Measurements from ENCODE around the gene SEC31A. TPM values are rescaled to one million over a fixed set of nuclear protein-coding genes. Genes with fewer than 3 reads are reported as not detected.
"Not testable (repeated sequence)": the region's sequence is repeated elsewhere in the genome, so short reads cannot be mapped to it uniquely, and the experiment has no call there.

SEC31A gene
- total and polyA plus RNA-seq, 10 donors, result 63.6 to 204 (median 146) TPM

- Histone ChIP-seq H3K4me1 (no peaks in the 10 kb centered on the region), H3K27ac (no peak overlapping the region), H3K27me3 (replicated peaks in 1 of 7) (no peaks in the 10 kb centered on the region), H3K9me3 (no peaks in the 10 kb centered on the region), H3K36me3 (peaks cover 14 to 100% (median 89%) of the 10 kb centered on the region in 6 donors), H3K4me3 (no peak overlapping the region)
- TF ChIP-seq POLR2A (IDR thresholded peaks at IDR 0.05) (no peak), CTCF (IDR thresholded peaks at IDR 0.05 in 8 of 11, conservative IDR thresholded peaks at IDR 0.05 in 3 of 11) (no peak), POLR2AphosphoS5 (IDR thresholded peaks at IDR 0.05) (no peak)
- WGBS, 5 donors, result 87 to 93% (median 91%) methylated on average over 3 of the region's 3 CpGs
- no peak for DNase-seq
- intact Hi-C loops (cut with DNase I; ENCODE audit: low total_unique reads), result no loop called here
Measured at GRCh38 chr4:82825425-82825824, 65.5 kb downstream of the SEC31A start.

- H3K4me1 ChIP-seq, result no peaks in the 10 kb centered on the region
- no peak for DNase-seq
- no peak overlapping the region for H3K27ac ChIP-seq
- H3K36me3 ChIP-seq, result peaks cover 14 to 100% (median 97%) of the 10 kb centered on the region in 6 donors
- intact Hi-C loops (cut with DNase I; ENCODE audit: low total_unique reads), result no loop called here
- no peak overlapping the region for H3K4me3 ChIP-seq
- TF ChIP-seq POLR2AphosphoS5 (IDR thresholded peaks at IDR 0.05), result no peak
- TF ChIP-seq CTCF (IDR thresholded peaks at IDR 0.05 in 8 of 11, conservative IDR thresholded peaks at IDR 0.05 in 3 of 11), result no peak
- TF ChIP-seq POLR2A (IDR thresholded peaks at IDR 0.05), result no peak
- H3K27me3 ChIP-seq (replicated peaks in 1 of 7), result no peaks in the 10 kb centered on the region
- H3K9me3 ChIP-seq, result no peaks in the 10 kb centered on the region
- 92 to 98% (median 96%) methylated on average over 5 of the region's 5 CpGs for WGBS, 5 donors
Measured at GRCh38 chr4:82823062-82823461, 67.9 kb downstream of the SEC31A start.

- no peaks in the 10 kb centered on the region for H3K9me3 ChIP-seq
- no peak overlapping the region for H3K27ac ChIP-seq
- no peaks in the 10 kb centered on the region for H3K4me1 ChIP-seq
- no peak overlapping the region for H3K4me3 ChIP-seq
- TF ChIP-seq POLR2A (IDR thresholded peaks at IDR 0.05), result no peak
- TF ChIP-seq CTCF (IDR thresholded peaks at IDR 0.05 in 8 of 11, conservative IDR thresholded peaks at IDR 0.05 in 3 of 11), result no peak
- TF ChIP-seq POLR2AphosphoS5 (IDR thresholded peaks at IDR 0.05), result no peak
- peaks cover 8 to 98% (median 89%) of the 10 kb centered on the region in 6 donors for H3K36me3 ChIP-seq
- 33 to 57% (median 50%) methylated on average over 2 of the region's 2 CpGs for WGBS, 5 donors
- DNase-seq, result no peak
- intact Hi-C loops (cut with DNase I; ENCODE audit: low total_unique reads), result no loop called here
- H3K27me3 ChIP-seq (replicated peaks in 1 of 7), result no peaks in the 10 kb centered on the region
Measured at GRCh38 chr4:82820689-82821088, 70.3 kb downstream of the SEC31A start.

GRCh38 chr4:82818664-82819662, 72.0 kb downstream of the SEC31A start:
- 82 to 90% (median 86%) methylated on average over 2 of the region's 2 CpGs for WGBS, 5 donors
- H3K36me3 ChIP-seq, result peaks cover 4 to 81% (median 72%) of the 10 kb centered on the region in 6 donors
- no peaks in the 10 kb centered on the region for H3K9me3 ChIP-seq
- no peaks in the 10 kb centered on the region for H3K4me1 ChIP-seq
- intact Hi-C loops (cut with DNase I; ENCODE audit: low total_unique reads), result no loop called here
- no peaks in the 10 kb centered on the region for H3K27me3 ChIP-seq (replicated peaks in 1 of 7)
- H3K4me3 ChIP-seq, result no peak overlapping the region
- no peak overlapping the region for H3K27ac ChIP-seq
- DNase-seq, result no peak
- TF ChIP-seq CTCF (IDR thresholded peaks at IDR 0.05 in 8 of 11, conservative IDR thresholded peaks at IDR 0.05 in 3 of 11) (no peak), POLR2AphosphoS5 (IDR thresholded peaks at IDR 0.05) (no peak), POLR2A (IDR thresholded peaks at IDR 0.05) (no peak)

- intact Hi-C loops (cut with DNase I; ENCODE audit: low total_unique reads); H3K27me3 ChIP-seq (replicated peaks in 1 of 7); H3K4me1 ChIP-seq; H3K9me3 ChIP-seq; H3K4me3 ChIP-seq; H3K27ac ChIP-seq; DNase-seq: not testable (repeated sequence)
- H3K36me3 ChIP-seq, result peaks cover 0 to 60% (median 51%) of the 10 kb centered on the region in 6 donors
- WGBS, 5 donors, result 97 to 98% (median 98%) methylated on average over 6 of the region's 6 CpGs
Measured at GRCh38 chr4:82816874-82817273, 74.1 kb downstream of the SEC31A start.
